HCT116 (cell line): ENCODE results near the gene AHSP. TPM values are rescaled to one million over a fixed set of nuclear protein-coding genes. Genes with fewer than 3 reads are reported as not detected.
"Not testable (repeated sequence)": the region's sequence is repeated elsewhere in the genome, so short reads cannot be mapped to it uniquely, and the experiment has no call there.

Source experiments
- ATAC-seq: fragments of 200-7000 bp; cut with Tn5 transposase; 2 replicates; pipeline ENCODE4 v1.9.1; 2020; ENCODE audit warnings: mild to moderate bottlenecking, moderate library complexity
- BruUV-seq: library from RNA; stranded (reverse); fragments of 400-500 nt; replicated peaks from 2 replicates; lab custom pipeline; 2021; lab: Mats Ljungman, UMichigan
- CTCF ChIA-PET: fragments of 300-600 bp; sonication (Branson Sonifier 250); formaldehyde crosslinking; loops from one replicate; lab custom pipeline; 2021; ENCODE audit warnings: antibody characterized with exemption; lab: Charles Lee
- POLR2A ChIA-PET: fragments of 300-600, 350-600 bp; sonication (Branson Sonifier 250); formaldehyde crosslinking; loops from one replicate; lab custom pipeline; 2021; ENCODE audit warnings: antibody characterized with exemption; lab: Charles Lee
- RAD21 ChIA-PET, 2 experiments: fragments of 300-600 bp; sonication (Branson Sonifier 250); formaldehyde crosslinking; loops; one replicate each; lab custom pipeline; 2023; ENCODE audit warnings: low total read pairs in 2 of 2; ENCODE audit not compliant: uncharacterized antibody in 2 of 2, unreplicated experiment in 2 of 2, low non-redundant PET in 1 of 2; lab: Charles Lee
- DNase-seq: peaks from one replicate; pipeline ENCODE4 v3.0.0-alpha.2; 2010; ENCODE audit warnings: low read depth, low spot score
- H2AFZ ChIP-seq: fragments of 200-600 bp; shearing (Covaris generic), sonication (generic); 2 replicates; pipeline ENCODE4 v1.6.1; 2017; ENCODE audit warnings: low read depth, mixed run types, mixed read lengths, antibody characterized with exemption, low read length; ENCODE audit not compliant: poor library complexity, severe bottlenecking
- H3K27ac ChIP-seq: 2 replicates; pipeline ENCODE4 v1.5.1; 2012; ENCODE audit warnings: low read depth, low read length
- H3K27me3 ChIP-seq: fragments of 200-600 bp; sonication (generic); 2 replicates; pipeline ENCODE4 v1.6.1; 2016; ENCODE audit warnings: mixed run types, low read length, mixed read lengths; ENCODE audit not compliant: insufficient read depth
- H3K36me3 ChIP-seq, 2 experiments: fragments of 200-500 bp in 1 of 2; fragments of 200-600 bp in 1 of 2; sonication (Bioruptor generic) in 1 of 2; sonication (generic) in 1 of 2; 2 replicates each; pipeline versions ENCODE4 v1.5.1 to v1.6.1; 2014 to 2016; ENCODE audit warnings: low read length in 2 of 2, inconsistent platforms in 1 of 2, mixed read lengths in 1 of 2, mixed run types in 1 of 2; ENCODE audit not compliant: insufficient read depth in 2 of 2, control insufficient read depth in 1 of 2
- H3K4me1 ChIP-seq, 2 experiments: fragments of 200-600 bp in 1 of 2; sonication (generic) in 1 of 2; 2 replicates each; pipeline versions ENCODE4 v1.5.1 to v1.6.1; 2012 to 2017; ENCODE audit warnings: low read length in 2 of 2, inconsistent platforms in 1 of 2, mild to moderate bottlenecking in 1 of 2, mixed read lengths in 1 of 2, mixed run types in 1 of 2, moderate library complexity in 1 of 2; ENCODE audit not compliant: insufficient read depth in 2 of 2, control insufficient read depth in 1 of 2
- H3K4me2 ChIP-seq: fragments of 200-600 bp; sonication (generic); 2 replicates; pipeline ENCODE4 v1.6.1; 2017; ENCODE audit warnings: mixed run types, low read length, mixed read lengths
- H3K4me3 ChIP-seq, 2 experiments: fragments of 200-600 bp in 1 of 2; sonication (generic) in 1 of 2; replicated peaks in 1 of 2; 2 replicates each; pipeline ENCODE4 v1.5.1; 2011 to 2016; ENCODE audit warnings: low read length in 2 of 2, control low read depth in 1 of 2, low read depth in 1 of 2, mild to moderate bottlenecking in 1 of 2, mixed read lengths in 1 of 2, mixed run types in 1 of 2
- H3K79me2 ChIP-seq: fragments of 200-600 bp; sonication (generic); 2 replicates; pipeline ENCODE4 v1.6.1; 2017; ENCODE audit warnings: mild to moderate bottlenecking, mixed run types, low read length, moderate library complexity, mixed read lengths; ENCODE audit not compliant: insufficient read depth
- H3K9ac ChIP-seq: fragments of 200-600 bp; sonication (generic); 2 replicates; pipeline ENCODE4 v1.6.1; 2016; ENCODE audit warnings: low read length, mixed read lengths
- H3K9me2 ChIP-seq: fragments of 200-600 bp; sonication (generic), shearing (Covaris generic); 2 replicates; pipeline ENCODE4 v1.6.1; 2017; ENCODE audit warnings: mixed run types, mild to moderate bottlenecking, moderate library complexity; ENCODE audit not compliant: insufficient read depth
- H3K9me3 ChIP-seq, 2 experiments: fragments of 200-500 bp in 1 of 2; fragments of 200-600 bp in 1 of 2; sonication (Bioruptor generic) in 1 of 2; sonication (generic) in 1 of 2; 2 replicates each; pipeline ENCODE4 v1.6.1; 2014 to 2017; ENCODE audit warnings: low read length in 2 of 2, mixed read lengths in 2 of 2, inconsistent platforms in 1 of 2, low read depth in 1 of 2, mild to moderate bottlenecking in 1 of 2, mixed run types in 1 of 2, moderate library complexity in 1 of 2; ENCODE audit not compliant: control insufficient read depth in 1 of 2, insufficient read depth in 1 of 2
- H4K20me1 ChIP-seq: fragments of 200-600 bp; sonication (generic), shearing (Covaris generic); 2 replicates; pipeline ENCODE4 v1.6.1; 2017; ENCODE audit warnings: mixed run types, mild to moderate bottlenecking, moderate library complexity; ENCODE audit not compliant: insufficient read depth
- ATF3 ChIP-seq: IDR thresholded peaks from 2 replicates; pipeline ENCODE4 v1.6.1; 2012
- CBX3 ChIP-seq: IDR thresholded peaks from 2 replicates; pipeline ENCODE4 v1.6.1; 2012; ENCODE audit warnings: low read depth
- CEBPB ChIP-seq: IDR thresholded peaks from 2 replicates; pipeline ENCODE4 v1.6.1; 2012; ENCODE audit warnings: low read depth
- EGR1 ChIP-seq: IDR thresholded peaks from 2 replicates; pipeline ENCODE4 v1.6.1; 2012; ENCODE audit warnings: low read depth
- ELF1 ChIP-seq: IDR thresholded peaks from 2 replicates; pipeline ENCODE4 v1.6.1; 2012; ENCODE audit warnings: low read depth, borderline replicate concordance
- EZH2 ChIP-seq: fragments of 200-600 bp; sonication (generic); IDR thresholded peaks from 2 replicates; pipeline ENCODE4 v1.6.1; 2017; ENCODE audit warnings: antibody characterized with exemption, mixed run types
- EZH2phosphoT487 ChIP-seq: fragments of 200-600 bp; IDR thresholded peaks from 2 replicates; pipeline ENCODE4 v1.6.1; 2018; ENCODE audit warnings: antibody characterized with exemption, borderline replicate concordance
- FOSL1 ChIP-seq: IDR thresholded peaks from 2 replicates; pipeline ENCODE4 v1.6.1; 2012; ENCODE audit warnings: low read depth
- JUND ChIP-seq: IDR thresholded peaks from 2 replicates; pipeline ENCODE4 v1.6.1; 2012
- POLR2A ChIP-seq: IDR thresholded peaks from 2 replicates; pipeline ENCODE4 v1.7.0; 2011; ENCODE audit warnings: borderline replicate concordance; ENCODE audit not compliant: insufficient read depth, insufficient read length; ENCODE audit errors: extremely low read depth
- POLR2AphosphoS5 ChIP-seq: IDR thresholded peaks from 2 replicates; pipeline ENCODE4 v1.6.1; 2011; ENCODE audit warnings: mild to moderate bottlenecking, low read depth, low read length, moderate library complexity
- RAD21 ChIP-seq: IDR thresholded peaks from 2 replicates; pipeline ENCODE4 v1.6.1; 2012; ENCODE audit warnings: low read depth, mild to moderate bottlenecking
- SIN3A ChIP-seq: IDR thresholded peaks from 2 replicates; pipeline ENCODE4 v1.6.1; 2012; ENCODE audit warnings: low read depth
- SP1 ChIP-seq: IDR thresholded peaks from 2 replicates; pipeline ENCODE4 v1.6.1; 2012; ENCODE audit warnings: low read depth
- TCF7L2 ChIP-seq: IDR thresholded peaks from 2 replicates; pipeline ENCODE4 v1.7.0; 2011; ENCODE audit warnings: borderline replicate concordance, inconsistent platforms; ENCODE audit not compliant: insufficient read depth, insufficient read length; ENCODE audit errors: extremely low read depth
- YY1 ChIP-seq: IDR thresholded peaks from 2 replicates; pipeline ENCODE4 v1.6.1; 2011; ENCODE audit warnings: low read length, low read depth, moderate library complexity, mild to moderate bottlenecking; ENCODE audit not compliant: insufficient replicate concordance; ENCODE audit errors: extremely low read depth
- ZBTB33 ChIP-seq: IDR thresholded peaks from 2 replicates; pipeline ENCODE4 v1.6.1; 2011; ENCODE audit warnings: mild to moderate bottlenecking, low read length, moderate library complexity; ENCODE audit not compliant: insufficient replicate concordance; ENCODE audit errors: extremely low read depth
- ZFX ChIP-seq: fragments of 450-650 bp; IDR thresholded peaks from 2 replicates; pipeline ENCODE4 v1.6.1; 2017
- ZNF274 ChIP-seq: fragments of 200-500 bp; sonication (Bioruptor generic); IDR thresholded peaks from 2 replicates; pipeline ENCODE4 v1.6.1; 2014; ENCODE audit warnings: mild to moderate bottlenecking, low read depth, low read length, inconsistent platforms
- intact Hi-C: fragments of 100-400 bp; cut with micrococcal nuclease; formaldehyde crosslinking; loops from 2 replicates; pipeline ENCODE4 v1.10.0; 2022
- total RNA-seq: library from RNA; stranded (reverse); gene quantifications from one replicate; pipeline ENCODE4 v1.2.1, GENCODE V29; 2021; ENCODE audit not compliant: unreplicated experiment

The AHSP gene
- total RNA-seq, 1 experiment from 2014 or later, result not detected

- DNase-seq, result no peak
- no peak overlapping the region for H3K27ac ChIP-seq
- ChIA-PET POLR2A (no interaction called here), CTCF (no interaction called here), RAD21 (no interaction called here)
- BruUV-seq, result no TSS peak
- no peak overlapping the region for H3K9ac ChIP-seq
- intact Hi-C loops, result no loop called here
- no peaks in the 10 kb centered on the region for H3K79me2 ChIP-seq
- H3K9me2 ChIP-seq, result no peaks in the 10 kb centered on the region
- no peaks in the 10 kb centered on the region for H3K4me1 ChIP-seq
- H3K4me2 ChIP-seq, result no peak overlapping the region
- H3K9me3 ChIP-seq, result no peaks in the 10 kb centered on the region
- no peak overlapping the region for H3K4me3 ChIP-seq
- no peak overlapping the region for H2AFZ ChIP-seq
- no peaks in the 10 kb centered on the region for H3K27me3 ChIP-seq
- H4K20me1 ChIP-seq, result no peaks in the 10 kb centered on the region
- no peak for ATAC-seq
- H3K36me3 ChIP-seq, result no peaks in the 10 kb centered on the region
- TF ChIP-seq JUND (no peak), RAD21 (no peak), EZH2 (no peak), POLR2A (no peak), TCF7L2 (no peak), CEBPB (no peak), EZH2phosphoT487 (no peak), EGR1 (no peak), ZBTB33 (no peak), YY1 (no peak), SIN3A (no peak), ATF3 (no peak), ELF1 (no peak), FOSL1 (no peak), ZNF274 (no peak), SP1 (no peak), CBX3 (no peak), POLR2AphosphoS5 (no peak), ZFX (no peak)
These were observed 5.6 kb upstream of the AHSP start for GRCh38 chr16:31522071-31522470.

- H4K20me1 ChIP-seq, intact Hi-C loops, H3K9me3 ChIP-seq, H3K27me3 ChIP-seq, H3K79me2 ChIP-seq, RAD21 ChIA-PET, POLR2A ChIA-PET, H2AFZ ChIP-seq, H3K27ac ChIP-seq, H3K9me2 ChIP-seq, ATAC-seq, H3K36me3 ChIP-seq, BruUV-seq, DNase-seq, H3K9ac ChIP-seq, H3K4me2 ChIP-seq, H3K4me3 ChIP-seq, H3K4me1 ChIP-seq, CTCF ChIA-PET: not testable (repeated sequence)
These were observed 3.9 kb upstream of the AHSP start for GRCh38 chr16:31523768-31524167.
